ENCODE results near the gene C16orf54. TPM values are rescaled to one million over a fixed set of nuclear protein-coding genes. Genes with fewer than 3 reads are reported as not detected.

Gene C16orf54
- total RNA-seq, 2 donors from 2014 or later: 1.7 TPM

DNA sequence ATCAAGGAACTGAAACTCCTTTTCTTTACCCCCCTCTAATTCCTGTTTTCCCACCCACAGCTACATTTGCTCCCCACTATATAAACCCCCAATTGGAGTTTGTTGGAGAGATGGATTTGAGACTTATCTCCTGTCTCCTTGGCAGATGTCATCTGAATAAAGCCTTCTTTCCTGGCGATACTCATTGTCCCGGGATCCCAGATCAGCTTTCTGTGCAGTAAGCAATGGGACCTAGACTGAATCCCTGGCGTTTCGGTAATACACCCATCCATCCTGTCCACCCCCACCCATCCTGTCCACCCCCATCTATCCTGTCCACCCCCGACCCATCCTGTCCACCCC is 44.6 kb downstream of the C16orf54 start:
- no peaks in the 10 kb centered on the region for H3K36me3 ChIP-seq
- H3K9ac ChIP-seq (ENCODE audit: low read depth in 2 of 2, low read length in 2 of 2): no peak overlapping the region
- no peaks in the 10 kb centered on the region for H3K9me3 ChIP-seq
- no peak overlapping the region for H3K27ac ChIP-seq
- intact Hi-C loops (cut with DNase I): loop anchor here (5.0 kb wide), 1 partner anchor 321 kb away; the partner anchor contains the start of gene C16orf92
- H3K4me3 ChIP-seq: no peak overlapping the region
- H3K4me1 ChIP-seq: no peaks in the 10 kb centered on the region
- DNase-seq: no peak
- TF ChIP-seq, protein P1, sequence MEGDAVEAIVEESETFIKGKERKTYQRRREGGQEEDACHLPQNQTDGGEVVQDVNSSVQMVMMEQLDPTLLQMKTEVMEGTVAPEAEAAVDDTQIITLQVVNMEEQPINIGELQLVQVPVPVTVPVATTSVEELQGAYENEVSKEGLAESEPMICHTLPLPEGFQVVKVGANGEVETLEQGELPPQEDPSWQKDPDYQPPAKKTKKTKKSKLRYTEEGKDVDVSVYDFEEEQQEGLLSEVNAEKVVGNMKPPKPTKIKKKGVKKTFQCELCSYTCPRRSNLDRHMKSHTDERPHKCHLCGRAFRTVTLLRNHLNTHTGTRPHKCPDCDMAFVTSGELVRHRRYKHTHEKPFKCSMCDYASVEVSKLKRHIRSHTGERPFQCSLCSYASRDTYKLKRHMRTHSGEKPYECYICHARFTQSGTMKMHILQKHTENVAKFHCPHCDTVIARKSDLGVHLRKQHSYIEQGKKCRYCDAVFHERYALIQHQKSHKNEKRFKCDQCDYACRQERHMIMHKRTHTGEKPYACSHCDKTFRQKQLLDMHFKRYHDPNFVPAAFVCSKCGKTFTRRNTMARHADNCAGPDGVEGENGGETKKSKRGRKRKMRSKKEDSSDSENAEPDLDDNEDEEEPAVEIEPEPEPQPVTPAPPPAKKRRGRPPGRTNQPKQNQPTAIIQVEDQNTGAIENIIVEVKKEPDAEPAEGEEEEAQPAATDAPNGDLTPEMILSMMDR (IDR thresholded peaks at IDR 0.05): no peak
- no peaks in the 10 kb centered on the region for H3K27me3 ChIP-seq

DNA sequence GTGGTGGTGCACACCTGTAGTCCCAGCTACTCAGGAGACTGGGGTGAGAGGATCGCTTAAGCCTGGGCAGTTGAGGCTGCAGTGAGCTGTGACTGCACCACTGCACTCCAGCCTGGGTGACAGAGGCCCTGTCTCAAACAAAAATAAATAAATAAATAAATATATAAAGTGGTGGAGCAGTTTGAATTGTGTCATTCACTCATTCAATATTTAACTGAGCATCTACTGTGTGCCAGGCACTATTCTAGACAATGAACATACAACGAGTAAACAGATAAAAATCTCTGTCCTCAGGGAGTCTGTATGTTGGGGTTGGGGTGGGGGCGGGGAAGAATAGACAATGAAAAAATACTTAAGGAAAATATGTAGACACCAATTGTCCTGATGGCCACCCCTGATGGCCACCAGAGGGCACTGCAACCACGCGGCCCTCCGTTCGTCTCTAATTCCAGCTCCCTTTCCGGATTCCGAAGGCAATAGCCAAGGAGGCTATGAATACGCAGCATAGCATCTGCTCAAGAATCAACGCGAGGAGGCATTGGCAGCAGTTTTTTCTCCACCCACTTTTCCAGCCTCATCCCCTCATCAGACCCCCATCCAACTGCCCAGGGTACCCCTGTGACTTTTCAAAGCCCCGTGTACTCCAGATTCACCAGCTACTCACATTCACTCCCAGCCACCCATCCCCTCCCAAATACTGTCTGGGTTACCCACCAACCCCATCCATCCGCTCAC is 45.4 kb downstream of the C16orf54 start:
- peak overlapping the region; percentile 34 to 35 for H3K9ac ChIP-seq (ENCODE audit: low read depth in 2 of 2, low read length in 2 of 2)
- no peaks in the 10 kb centered on the region for H3K9me3 ChIP-seq
- intact Hi-C loops (cut with DNase I): loop anchor here (5.0 kb wide), 1 partner anchor 322 kb away; the partner anchor contains the start of gene C16orf92
- no peaks in the 10 kb centered on the region for H3K4me1 ChIP-seq
- H3K36me3 ChIP-seq: no peaks in the 10 kb centered on the region
- H3K27ac ChIP-seq: no peak overlapping the region
- H3K27me3 ChIP-seq: no peaks in the 10 kb centered on the region
- peak; percentile 83 for DNase-seq
- H3K4me3 ChIP-seq: no peak overlapping the region
- TF ChIP-seq, protein P1 (IDR thresholded peaks at IDR 0.05): peak; percentile 86

DNA sequence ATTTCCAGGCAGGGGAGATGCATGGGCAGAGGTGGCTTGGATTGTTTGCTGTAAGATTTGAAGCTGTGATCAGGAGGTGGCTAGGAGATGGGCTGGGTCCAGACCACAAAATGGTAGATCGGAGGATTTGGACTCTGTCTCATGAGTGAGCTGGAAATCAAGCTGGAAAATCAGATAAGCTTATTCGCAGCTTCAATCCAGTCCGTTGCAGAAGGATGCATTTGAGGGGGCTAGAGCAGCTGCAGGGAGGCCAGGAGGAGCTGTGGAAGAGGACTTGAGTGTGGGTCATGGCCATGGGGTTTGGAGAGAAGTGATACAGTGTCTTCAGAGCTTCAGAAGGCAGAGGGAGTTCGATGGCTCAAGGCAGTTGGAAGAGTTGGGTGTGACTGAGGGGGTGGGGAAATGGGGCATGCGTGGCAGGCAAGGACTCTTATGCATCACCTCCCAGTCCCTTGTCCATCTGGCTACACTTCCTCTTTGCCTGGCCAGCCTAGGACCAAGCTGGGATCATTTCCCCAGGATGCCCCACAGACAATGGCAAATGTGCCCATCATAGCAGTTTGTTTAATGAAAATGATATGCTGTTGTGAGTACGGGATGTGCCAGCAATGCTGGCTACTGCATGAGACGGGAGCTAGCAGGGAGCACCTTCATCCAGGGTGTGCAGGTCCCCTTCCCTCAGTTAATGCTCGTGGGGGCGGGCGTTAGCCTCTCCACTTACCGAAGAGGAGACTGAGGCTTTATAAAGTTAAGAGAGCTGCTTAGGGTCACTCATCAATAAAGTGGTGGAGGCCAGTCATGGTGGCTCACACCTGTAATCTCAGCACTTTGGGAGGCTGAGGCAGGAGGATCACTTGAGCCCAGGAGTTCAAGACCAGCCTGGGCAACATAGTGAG is 46.2 kb downstream of the C16orf54 start:
- no peak overlapping the region for H3K9ac ChIP-seq (ENCODE audit: low read depth in 2 of 2, low read length in 2 of 2)
- no peak for DNase-seq

DNA sequence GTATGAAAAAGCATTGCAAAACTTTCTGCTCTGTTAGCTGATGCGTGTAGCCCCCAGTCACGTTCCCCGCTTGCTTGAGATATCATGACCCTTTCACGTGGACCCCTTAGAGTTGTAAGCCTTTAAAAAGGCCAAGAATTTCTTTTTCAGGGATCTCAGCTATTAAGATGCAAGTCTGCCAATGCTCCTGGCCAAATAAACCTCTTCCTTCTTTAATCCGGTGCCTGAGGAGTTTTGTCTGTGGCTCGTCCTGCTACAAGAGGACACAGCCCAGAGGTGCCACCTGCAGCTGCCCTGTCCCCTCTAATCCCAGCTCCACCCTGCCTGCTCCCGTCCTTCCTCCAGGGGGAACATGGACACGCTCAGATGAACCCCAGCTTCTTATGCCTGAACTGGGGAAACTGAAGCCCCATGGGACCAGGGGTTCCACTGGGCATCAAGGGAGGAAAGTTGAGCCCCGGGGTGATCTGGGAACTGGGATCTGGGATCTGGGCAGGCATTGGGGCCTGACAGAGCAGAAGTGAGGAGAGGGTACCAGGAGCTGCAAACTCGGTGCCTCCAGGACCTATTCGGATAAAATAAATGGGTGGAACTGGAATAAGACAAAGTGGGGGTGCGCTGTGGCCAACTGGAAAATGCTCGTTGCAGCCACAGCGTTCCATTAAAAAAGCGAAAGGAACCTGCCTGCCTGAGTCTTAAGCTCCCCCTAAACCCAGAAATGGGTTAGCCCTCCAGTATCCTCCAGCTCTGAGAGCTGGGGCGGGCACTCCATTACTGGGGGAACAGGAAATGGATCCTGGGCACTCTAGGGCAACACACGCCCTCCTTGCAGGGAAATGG is 47.1 kb downstream of the C16orf54 start:
- no peak for DNase-seq
- intact Hi-C loops (cut with DNase I): loop anchor here (10.0 kb wide), 1 partner anchor 156 kb away; no protein-coding TSS in a partner anchor

More for the DNA sequence above, 46.2 kb downstream of the C16orf54 start:
- no peaks in the 10 kb centered on the region for H3K4me1 ChIP-seq
- H3K9me3 ChIP-seq: no peaks in the 10 kb centered on the region
- TF ChIP-seq, protein P1 (IDR thresholded peaks at IDR 0.05): no peak
- no peak overlapping the region for H3K4me3 ChIP-seq
- no peaks in the 10 kb centered on the region for H3K27me3 ChIP-seq
- H3K27ac ChIP-seq: no peak overlapping the region
- H3K36me3 ChIP-seq: no peaks in the 10 kb centered on the region
- intact Hi-C loops (cut with DNase I): loop anchor here (5.0 to 10.0 kb wide), 2 partner anchors 155 to 323 kb away; partner anchors contain the start of gene C16orf92

More for the DNA sequence above, 47.1 kb downstream of the C16orf54 start:
- TF ChIP-seq, protein P1 (IDR thresholded peaks at IDR 0.05): no peak
- Histone ChIP-seq H3K27me3 (no peaks in the 10 kb centered on the region), H3K9ac (ENCODE audit: low read depth in 2 of 2, low read length in 2 of 2) (no peak overlapping the region), H3K4me1 (no peaks in the 10 kb centered on the region), H3K36me3 (no peaks in the 10 kb centered on the region), H3K9me3 (no peaks in the 10 kb centered on the region), H3K27ac (no peak overlapping the region), H3K4me3 (no peak overlapping the region)
